HG02763 (cell line): Measurements from ENCODE around the gene SERINC2.
A peak's percentile ranks its signal among the peaks of the same experiment; 100 is the strongest.
"Not testable (repeated sequence)": the region's sequence is repeated elsewhere in the genome, so short reads cannot be mapped to it uniquely, and the experiment has no call there.

ENCODE experiments used
- ATAC-seq: cut with Tn5 transposase; IDR thresholded peaks from one replicate; pipeline ENCODE4 v1.9.1; 2021; ENCODE audit warnings: mild to moderate bottlenecking, moderate library complexity; ENCODE audit not compliant: unreplicated experiment

The SERINC2 gene

DNA sequence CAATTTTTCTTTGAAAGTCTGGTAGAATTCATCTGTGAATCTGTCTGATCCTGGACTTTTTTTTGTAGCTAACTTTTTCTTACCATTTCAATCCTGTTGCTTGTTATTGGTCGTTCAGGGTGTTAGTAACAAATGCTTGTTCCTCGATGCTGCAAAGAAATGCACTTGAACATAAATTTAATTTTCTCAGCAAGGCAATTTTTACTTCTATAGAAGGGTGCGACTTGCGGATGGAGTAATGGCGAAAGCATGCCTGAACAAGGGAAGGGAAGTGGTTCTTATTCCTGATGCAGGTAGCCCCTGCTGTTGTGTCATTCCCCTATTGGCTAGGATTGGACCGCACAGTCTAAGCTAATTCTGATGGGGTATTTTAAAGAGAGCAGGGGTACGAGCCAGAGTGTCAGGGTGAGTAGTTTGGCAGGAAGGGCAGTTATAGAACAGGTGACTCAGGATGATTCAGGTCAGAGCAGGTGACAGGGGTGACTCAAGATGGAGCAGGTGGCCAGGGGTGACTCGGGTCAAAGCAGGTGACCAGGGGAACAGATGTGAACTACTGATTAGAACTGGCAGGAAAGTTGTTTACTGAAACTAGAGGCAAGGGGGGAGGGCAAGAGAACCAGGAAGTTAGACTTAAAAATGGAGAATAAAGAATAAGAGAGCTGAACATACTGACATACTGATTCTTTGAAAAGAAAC lies 40.5 kb downstream of the SERINC2 start:
- no peak for ATAC-seq

DNA sequence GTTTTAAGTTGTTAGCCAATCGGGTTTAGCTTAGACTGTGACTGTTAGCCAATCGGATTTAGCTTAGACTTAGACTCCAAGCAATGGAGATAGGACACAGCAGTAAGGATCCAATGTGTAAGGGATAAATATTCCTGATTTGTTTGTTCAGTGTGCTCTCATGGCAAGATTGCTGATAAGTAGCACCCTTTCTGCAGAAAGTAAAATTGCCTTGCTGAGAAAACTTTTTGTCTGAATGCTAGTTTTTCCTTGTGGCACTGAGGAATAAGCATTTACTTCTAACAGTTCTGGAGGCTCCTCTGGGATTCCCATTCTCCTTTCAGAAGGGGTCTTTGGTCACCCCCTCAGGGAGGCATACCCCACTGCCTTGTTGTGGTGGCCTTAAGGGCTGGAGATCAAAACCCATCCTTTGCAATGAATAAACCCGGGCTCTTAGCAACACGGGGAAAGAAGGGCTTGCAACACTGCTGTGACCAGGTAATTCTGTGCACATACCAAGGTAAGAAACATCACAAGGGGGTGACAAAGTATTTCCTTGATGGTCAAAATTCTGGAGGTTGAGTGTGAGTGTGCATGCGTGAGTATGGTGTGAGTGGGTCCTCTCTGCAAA lies 45.4 kb downstream of the SERINC2 start:
- ATAC-seq, result no peak

DNA sequence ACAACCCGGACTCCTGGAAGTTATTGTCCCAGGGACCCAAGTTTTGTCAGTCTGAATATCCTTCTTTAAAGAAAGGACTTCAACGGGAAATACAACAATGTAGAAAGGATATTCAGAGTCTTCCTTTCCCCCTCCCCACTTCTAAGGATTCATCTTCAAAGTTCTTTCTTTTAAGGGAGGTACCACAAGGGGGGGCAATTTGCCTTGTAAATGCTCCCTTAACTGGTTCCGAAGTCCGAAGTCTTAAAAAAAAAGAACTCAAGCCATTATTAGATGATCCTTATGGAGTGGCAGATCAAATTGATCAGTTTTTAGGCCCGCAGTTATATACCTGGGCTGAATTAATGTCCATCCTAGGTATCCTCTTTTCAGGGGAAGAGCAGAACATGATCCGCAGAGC lies 47.0 kb downstream of the SERINC2 start:
- no peak for ATAC-seq

GRCh38 chr1:31467005-31467674 lies 54.1 kb downstream of the SERINC2 start:
- no peak for ATAC-seq

- ATAC-seq, result no peak
Observed at GRCh38 chr1:31470794-31471315, 57.8 kb downstream of the SERINC2 start.

- not testable (repeated sequence) for ATAC-seq
Observed at GRCh38 chr1:31471452-31472313, 58.7 kb downstream of the SERINC2 start.

- ATAC-seq, result not testable (repeated sequence)
Observed at GRCh38 chr1:31472314-31472651, 59.3 kb downstream of the SERINC2 start.

DNA sequence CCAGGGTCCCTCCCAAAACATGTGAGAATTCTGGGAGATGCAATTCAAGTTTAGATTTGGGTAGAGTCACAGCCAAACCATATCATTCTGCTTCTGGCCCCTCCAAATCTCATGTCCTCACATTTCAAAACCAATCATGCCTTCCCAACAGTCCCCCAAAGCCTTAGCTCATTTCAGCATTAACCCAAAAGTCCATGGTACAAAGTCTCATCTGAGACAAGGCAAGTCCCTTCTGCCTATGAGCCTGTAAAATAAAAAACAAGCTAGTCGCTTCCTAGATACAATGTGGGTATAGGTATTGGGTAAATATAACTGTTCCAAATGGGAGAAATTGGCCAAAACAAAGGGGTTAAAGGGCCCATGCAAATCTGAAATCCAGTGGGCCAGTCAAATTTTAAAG lies 59.7 kb downstream of the SERINC2 start:
- ATAC-seq, result not testable (repeated sequence)

DNA sequence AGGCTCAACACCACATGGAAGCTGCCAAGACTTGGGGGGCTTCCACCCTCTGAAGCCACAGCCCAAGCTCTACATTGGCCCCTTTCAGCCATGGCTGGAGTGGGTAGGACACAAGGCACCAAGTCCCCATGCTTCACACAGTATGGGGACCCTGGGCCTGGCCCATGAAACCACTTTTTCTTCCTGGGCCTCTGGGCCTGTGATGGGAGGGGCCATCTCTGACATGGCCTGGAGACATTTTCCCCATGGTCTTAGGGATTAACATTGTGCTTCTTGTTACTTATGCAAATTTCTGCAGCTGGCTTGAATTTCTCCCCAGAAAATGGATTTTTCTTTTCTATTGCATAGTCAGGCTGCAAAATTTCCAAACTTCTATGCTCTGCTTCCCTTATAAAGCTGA lies 60.5 kb downstream of the SERINC2 start:
- not testable (repeated sequence) for ATAC-seq

GRCh38 chr1:31474567-31474966 lies 61.6 kb downstream of the SERINC2 start:
- not testable (repeated sequence) for ATAC-seq

DNA sequence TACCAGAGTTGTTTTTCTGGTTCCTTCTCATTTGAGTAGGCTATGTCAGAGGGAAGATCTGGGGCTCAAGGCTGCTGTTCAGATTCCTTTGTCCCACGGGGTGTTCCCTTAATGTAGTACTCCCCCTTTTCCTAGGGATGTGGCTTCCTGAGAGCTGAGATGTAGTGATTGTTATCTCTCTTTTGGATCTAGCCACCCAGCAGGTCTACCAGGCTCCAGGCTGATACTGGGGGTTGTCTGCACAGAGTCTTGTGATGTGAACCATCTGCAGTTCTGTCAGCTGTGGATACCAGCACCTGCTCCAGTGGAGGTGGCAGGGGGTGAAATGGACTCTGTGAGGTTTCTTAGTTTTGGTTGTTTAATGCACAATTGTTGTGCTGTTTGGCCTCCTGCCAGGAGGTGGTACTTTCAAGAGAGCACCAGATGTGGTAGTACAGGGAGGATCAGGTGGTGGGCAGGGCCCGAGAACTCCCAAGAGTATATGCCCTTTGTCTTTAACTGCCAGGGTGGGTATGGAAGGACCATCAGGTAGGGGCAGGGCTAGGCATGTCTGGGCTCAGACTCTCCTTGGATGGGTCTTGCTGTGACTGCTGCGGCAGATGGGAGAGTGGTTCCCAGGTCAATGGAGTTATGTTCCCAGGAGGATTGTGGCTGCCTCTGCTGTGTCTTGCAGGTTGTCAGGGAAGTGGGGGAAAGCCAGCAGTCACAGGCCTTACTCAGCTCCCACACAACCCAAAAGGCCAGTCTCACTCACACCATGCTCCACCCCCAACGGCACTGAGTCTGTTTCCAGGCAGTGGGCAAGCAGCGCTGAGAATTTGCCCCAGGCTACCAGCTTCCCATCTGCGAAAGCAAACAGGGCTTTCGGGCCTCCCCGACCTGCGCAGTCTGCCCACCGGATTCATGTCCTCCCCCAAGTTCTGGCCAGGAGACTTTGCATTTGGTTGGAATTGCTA lies 64.2 kb downstream of the SERINC2 start:
- peak; percentile 64 for ATAC-seq

DNA sequence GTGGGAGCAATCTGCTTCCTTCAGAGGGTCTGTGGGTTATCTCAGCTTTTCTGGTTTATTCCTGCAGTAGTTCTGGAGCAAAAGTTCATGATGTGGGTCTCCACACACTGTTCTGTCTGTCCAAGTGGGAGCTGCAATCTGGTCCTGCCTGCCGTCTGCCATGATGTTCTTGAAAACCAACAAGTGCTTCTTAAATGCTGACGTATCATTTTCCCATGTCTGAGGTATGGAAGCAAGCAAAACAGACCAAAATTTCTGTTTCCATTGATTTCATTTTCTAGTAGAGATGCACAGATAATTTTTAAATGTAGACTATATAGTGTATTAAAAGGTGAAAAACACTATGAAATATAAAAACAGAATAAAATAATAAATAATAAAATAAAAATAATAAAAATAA lies 65.2 kb downstream of the SERINC2 start:
- no peak for ATAC-seq

GRCh38 chr1:31479811-31480210 lies 66.8 kb downstream of the SERINC2 start:
- no peak for ATAC-seq

DNA sequence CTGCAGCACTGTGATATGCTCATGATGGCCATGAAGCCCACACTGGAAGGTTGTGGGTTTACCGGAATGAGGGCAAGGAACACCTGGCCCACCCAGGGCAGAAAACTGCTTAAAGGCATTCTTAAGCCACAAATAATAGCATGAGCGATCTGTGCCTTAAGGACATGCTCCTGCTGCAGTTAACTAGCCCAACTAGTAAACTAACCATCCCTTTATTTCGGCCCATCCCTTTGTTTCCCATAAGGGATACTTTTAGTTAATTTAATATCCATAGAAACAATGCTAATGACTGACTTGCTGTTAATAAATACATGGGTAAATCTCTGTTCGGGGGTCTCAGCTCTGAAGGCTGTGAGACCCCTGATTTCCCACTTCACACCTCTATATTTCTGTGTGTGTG lies 67.4 kb downstream of the SERINC2 start:
- not testable (repeated sequence) for ATAC-seq

GRCh38 chr1:31482482-31483011 lies 69.5 kb downstream of the SERINC2 start:
- peak; percentile 28 for ATAC-seq

DNA sequence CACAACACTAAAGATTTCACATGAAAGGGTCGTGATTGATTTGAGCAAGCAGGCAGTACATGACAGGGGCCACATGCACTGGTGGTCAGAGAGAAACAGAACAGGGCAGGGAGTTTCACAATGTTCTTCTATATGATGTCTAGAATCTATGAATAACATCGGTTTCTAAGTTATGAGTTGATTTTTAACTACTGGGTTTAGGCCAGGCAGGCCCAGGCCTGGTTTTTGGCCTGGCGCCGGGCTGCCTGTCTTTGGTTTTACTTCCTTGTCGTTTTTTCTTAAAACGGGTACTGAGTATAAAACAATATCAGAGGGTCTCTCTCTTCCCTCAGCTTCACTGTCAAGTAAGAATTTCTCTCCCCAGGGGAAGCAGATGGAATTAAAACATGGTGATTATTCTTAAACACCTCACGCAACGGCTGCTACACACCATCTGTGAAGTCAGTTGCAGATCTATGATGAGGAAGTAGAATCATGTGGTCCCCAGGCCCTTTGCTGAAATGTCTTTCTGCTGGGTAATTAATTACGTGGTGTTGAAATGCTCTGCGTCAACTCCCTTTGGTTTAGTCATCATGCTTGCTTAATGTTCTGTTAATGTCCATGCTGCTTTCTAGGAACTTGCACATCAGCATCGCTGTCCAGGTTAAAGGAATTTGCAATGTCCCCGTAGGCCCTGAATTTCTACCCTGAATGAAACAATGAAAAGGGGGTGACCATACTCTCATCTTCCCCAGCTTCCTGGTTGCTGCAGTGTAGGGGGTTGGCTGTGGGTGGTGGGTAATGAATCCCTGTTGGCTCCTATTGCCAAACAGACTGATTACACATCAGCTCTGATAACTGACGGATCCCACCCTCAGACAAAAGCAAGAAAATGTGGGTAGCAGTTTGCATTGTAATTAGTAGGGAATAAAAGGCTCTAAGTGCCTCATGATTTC lies 70.3 kb downstream of the SERINC2 start:
- peak; percentile 64 for ATAC-seq
